GM23338 (cell line): ENCODE results near the gene SH2D3C. TPM values are rescaled to one million over a fixed set of nuclear protein-coding genes. Genes with fewer than 3 reads are reported as not detected.

Experiments used
- ATAC-seq: fragments of 200-7000 bp; cut with Tn5 transposase; 3 replicates; pipeline ENCODE4 v1.9.1; 2020
- DNase-seq: peaks from one replicate; pipeline ENCODE4 v3.0.0-alpha.2; 2015; ENCODE audit warnings: low spot score
- H2AFZ ChIP-seq: fragments of 200-600 bp; sonication (generic); 2 replicates; pipeline ENCODE4 v1.8.0; 2016; ENCODE audit warnings: antibody characterized with exemption, mild to moderate bottlenecking, moderate library complexity
- H3F3A ChIP-seq: fragments of 200-600 bp; sonication (generic); replicated peaks from 2 replicates; pipeline ENCODE4 v1.8.0; 2017; ENCODE audit warnings: antibody characterized with exemption, mixed run types, low read depth
- H3K27ac ChIP-seq: fragments of 200-600 bp; sonication (generic); 2 replicates; pipeline ENCODE4 v1.6.1; 2016; ENCODE audit warnings: low read depth
- H3K27me3 ChIP-seq: fragments of 200-600 bp; sonication (generic); 2 replicates; pipeline ENCODE4 v1.8.0; 2016; ENCODE audit warnings: mild to moderate bottlenecking, mixed run types, moderate library complexity; ENCODE audit not compliant: insufficient read depth
- H3K36me3 ChIP-seq: fragments of 200-600 bp; sonication (generic); 2 replicates; pipeline ENCODE4 v1.8.0; 2016; ENCODE audit warnings: mild to moderate bottlenecking; ENCODE audit not compliant: insufficient read depth
- H3K4me1 ChIP-seq: fragments of 200-600 bp; sonication (generic); 2 replicates; pipeline ENCODE4 v1.8.0; 2016; ENCODE audit warnings: mild to moderate bottlenecking, moderate library complexity; ENCODE audit not compliant: insufficient read depth
- H3K4me2 ChIP-seq: fragments of 200-600 bp; sonication (generic); 2 replicates; pipeline ENCODE4 v1.7.1; 2017; ENCODE audit warnings: mixed run types
- H3K4me3 ChIP-seq: fragments of 200-600 bp; sonication (generic); 2 replicates; pipeline ENCODE4 v1.6.1; 2016; ENCODE audit warnings: mixed run types
- H3K79me2 ChIP-seq: fragments of 200-600 bp; sonication (generic); replicated peaks from 2 replicates; pipeline ENCODE4 v1.8.0; 2017; ENCODE audit warnings: mild to moderate bottlenecking; ENCODE audit not compliant: insufficient read depth
- H3K9me2 ChIP-seq: fragments of 200-600 bp; sonication (generic); 2 replicates; pipeline ENCODE4 v1.8.0; 2017; ENCODE audit not compliant: insufficient read depth
- H4K20me1 ChIP-seq: fragments of 200-600 bp; sonication (generic); replicated peaks from 2 replicates; pipeline ENCODE4 v1.8.0; 2017; ENCODE audit warnings: mild to moderate bottlenecking; ENCODE audit not compliant: insufficient read depth
- H3K27ac Mint-ChIP-seq: 2 replicates; pipeline ENCODE4 v1.8.0; 2020; ENCODE audit warnings: inconsistent platforms, mild to moderate bottlenecking, moderate library complexity, mixed read lengths
- H3K27me3 Mint-ChIP-seq: 3 replicates; pipeline ENCODE4 v1.8.0; 2022; ENCODE audit warnings: low read depth, mild to moderate bottlenecking, moderate library complexity, mixed read lengths, inconsistent platforms; ENCODE audit not compliant: insufficient read depth, poor library complexity
- H3K36me3 Mint-ChIP-seq: 3 replicates; pipeline ENCODE4 v1.8.0; 2021; ENCODE audit warnings: low read depth, mild to moderate bottlenecking, inconsistent platforms, moderate library complexity, mixed read lengths
- H3K4me1 Mint-ChIP-seq: 3 replicates; pipeline ENCODE4 v1.8.0; 2020; ENCODE audit warnings: mild to moderate bottlenecking, inconsistent platforms, mixed read lengths
- H3K4me3 Mint-ChIP-seq: 3 replicates; pipeline ENCODE4 v1.8.0; 2021; ENCODE audit warnings: moderate library complexity, mild to moderate bottlenecking, inconsistent platforms, mixed read lengths
- H3K9me3 Mint-ChIP-seq: 3 replicates; pipeline ENCODE4 v1.8.0; 2020; ENCODE audit warnings: moderate library complexity, mild to moderate bottlenecking, inconsistent platforms, mixed read lengths
- CREB1 ChIP-seq: fragments of 250-450 bp; sonication (Bioruptor Pico); IDR thresholded peaks from 2 replicates; pipeline ENCODE4 v1.5.0; 2020; ENCODE audit warnings: low read depth, mild to moderate bottlenecking, moderate library complexity
- ETS1 ChIP-seq: IDR thresholded peaks from 2 replicates; pipeline ENCODE4 v1.6.1; 2016; ENCODE audit warnings: antibody characterized with exemption
- EZH2 ChIP-seq: fragments of 200-600 bp; sonication (generic); IDR thresholded peaks from one replicate; pipeline ENCODE4 v1.8.0; 2017; ENCODE audit warnings: antibody characterized with exemption, mild to moderate bottlenecking, low read depth; ENCODE audit not compliant: unreplicated experiment
- EZH2phosphoT487 ChIP-seq: fragments of 200-600 bp; sonication (generic); IDR thresholded peaks from one replicate; pipeline ENCODE4 v1.8.1; 2018; ENCODE audit warnings: antibody characterized with exemption; ENCODE audit not compliant: unreplicated experiment
- NANOG ChIP-seq: IDR thresholded peaks from 2 replicates; pipeline ENCODE4 v1.6.1; 2016; ENCODE audit warnings: antibody characterized with exemption, borderline replicate concordance
- REST ChIP-seq: IDR thresholded peaks from one replicate; pipeline ENCODE4 v1.6.1; 2018; ENCODE audit warnings: antibody characterized with exemption; ENCODE audit not compliant: unreplicated experiment
- ZNF462 ChIP-seq: fragments of 250-450 bp; sonication (Bioruptor Pico); IDR thresholded peaks from 2 replicates; pipeline ENCODE4 v1.5.0; 2020; ENCODE audit warnings: mild to moderate bottlenecking, moderate library complexity
- polyA plus RNA-seq: library from polyadenylated mRNA; unstranded; fragments of >200 nt; fragmentation: Nextera tagmentation; extraction: Ambion mirVana; gene quantifications from 2 replicates; pipeline ENCODE4 v1.2.1, GENCODE V29; 2016
- total RNA-seq: library from RNA; depleted of rRNA; stranded (reverse); fragments of >200 nt; shearing (Covaris generic); gene quantifications from 2 replicates; pipeline ENCODE4 v1.2.3, GENCODE V29; 2014

SH2D3C gene
- total and polyA plus RNA-seq, 2 experiments from 2014 or later, result 4.2 to 4.5 TPM

- H3K27ac Mint-ChIP-seq, result no peak overlapping the region
- Histone ChIP-seq H3K36me3 (no peaks in the 10 kb centered on the region), H3F3A (0 out of 2 replicates have a peak, but pooled peaks cover 3% of the 10 kb centered on the region), H3K79me2 (no peaks in the 10 kb centered on the region), H2AFZ (no peak overlapping the region), H3K27me3 (no peaks in the 10 kb centered on the region), H3K9me2 (no peaks in the 10 kb centered on the region), H4K20me1 (no peaks in the 10 kb centered on the region), H3K4me3 (no peak overlapping the region), H3K27ac (no peak overlapping the region), H3K4me1 (peaks cover 10% of the 10 kb centered on the region), H3K4me2 (no peak overlapping the region)
- no peak for DNase-seq
- H3K36me3 Mint-ChIP-seq, result no peaks in the 10 kb centered on the region
- peaks cover 14% of the 10 kb centered on the region for H3K4me1 Mint-ChIP-seq
- H3K27me3 Mint-ChIP-seq, result peaks cover 8% of the 10 kb centered on the region
- ATAC-seq, result no peak
- no peaks in the 10 kb centered on the region for H3K9me3 Mint-ChIP-seq
- no peak overlapping the region for H3K4me3 Mint-ChIP-seq
- TF ChIP-seq ZNF462, result no peak
- TF ChIP-seq CREB1 (CRISPR knock-in tag), result no peak
- no peak for TF ChIP-seq EZH2phosphoT487
- TF ChIP-seq EZH2, result no peak
- TF ChIP-seq NANOG, result no peak
- no peak for TF ChIP-seq REST
- TF ChIP-seq ETS1, result no peak
Observed at GRCh38 chr9:127723444-127723843, 55.0 kb downstream of the SH2D3C start.
